KMS-11 (cell line): Measurements from ENCODE around the gene EFCAB11.

Source experiments
- H2AFZ ChIP-seq: fragments of 200-600 bp; sonication (generic); 2 replicates; pipeline ENCODE4 v1.6.1; 2016; ENCODE audit warnings: antibody characterized with exemption, mixed run types, low read depth
- H3K27ac ChIP-seq: fragments of 200-600 bp; sonication (generic); 2 replicates; pipeline ENCODE4 v1.6.1; 2016; ENCODE audit warnings: mild to moderate bottlenecking, mixed run types
- H3K27me3 ChIP-seq: fragments of 200-600 bp; sonication (generic); 2 replicates; pipeline ENCODE4 v1.6.1; 2017; ENCODE audit warnings: mild to moderate bottlenecking, low read depth, mixed run types, moderate library complexity; ENCODE audit not compliant: insufficient read depth
- H3K36me3 ChIP-seq: fragments of 200-600 bp; sonication (generic); 2 replicates; pipeline ENCODE4 v1.6.1; 2017; ENCODE audit warnings: mild to moderate bottlenecking, mixed run types; ENCODE audit not compliant: insufficient read depth
- H3K4me1 ChIP-seq: fragments of 200-600 bp; sonication (generic); 2 replicates; pipeline ENCODE4 v1.6.1; 2016; ENCODE audit warnings: mild to moderate bottlenecking, low read depth, mixed run types; ENCODE audit not compliant: poor library complexity, severe bottlenecking
- H3K4me2 ChIP-seq: fragments of 200-600 bp; sonication (generic); 2 replicates; pipeline ENCODE4 v1.7.0; 2016; ENCODE audit warnings: mild to moderate bottlenecking, mixed run types
- H3K4me3 ChIP-seq: fragments of 200-600 bp; sonication (generic); IDR thresholded peaks from 2 replicates; pipeline ENCODE4 v1.6.1; 2017; ENCODE audit warnings: low read depth, low read length, mixed read lengths; ENCODE audit not compliant: insufficient read depth
- H3K79me2 ChIP-seq: fragments of 200-600 bp; sonication (generic); 2 replicates; pipeline ENCODE4 v1.6.1; 2016; ENCODE audit warnings: low read depth, mixed run types; ENCODE audit not compliant: insufficient read depth
- H3K9ac ChIP-seq: fragments of 200-600 bp; sonication (generic); 2 replicates; pipeline ENCODE4 v1.6.1; 2016; ENCODE audit warnings: mild to moderate bottlenecking, mixed run types
- H4K20me1 ChIP-seq: fragments of 200-600 bp; sonication (generic); 2 replicates; pipeline ENCODE4 v1.6.1; 2016; ENCODE audit warnings: mild to moderate bottlenecking, mixed run types; ENCODE audit not compliant: insufficient read depth
- TF ChIP-seq, protein P1 (sequence below): fragments of 200-600 bp; sonication (generic); conservative IDR thresholded peaks from 2 replicates; pipeline ENCODE4 v1.6.1; 2017; ENCODE audit warnings: low read depth, mild to moderate bottlenecking, antibody characterized with exemption, low read length, moderate library complexity, mixed read lengths

EFCAB11 gene

DNA sequence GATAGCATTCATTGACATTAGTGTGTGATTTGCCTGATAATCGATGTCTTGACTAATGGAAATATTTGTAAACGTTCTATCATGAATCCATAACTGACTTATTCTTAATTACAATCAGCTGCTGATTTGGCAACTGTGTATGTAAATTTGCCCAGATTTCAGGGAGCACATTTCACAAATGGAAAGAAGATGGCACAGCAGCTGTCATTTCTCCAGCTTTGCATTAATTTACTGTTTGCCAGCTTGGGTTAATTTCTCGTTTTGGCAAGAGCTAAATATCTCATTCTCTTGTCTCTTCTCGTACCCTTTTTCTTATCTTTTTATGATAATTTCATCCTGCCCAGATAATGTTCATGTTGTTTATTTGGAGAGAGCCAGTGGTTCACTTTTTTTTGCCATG lies 24.1 kb upstream of the EFCAB11 start:
- Histone ChIP-seq H3K36me3 (no peaks in the 10 kb centered on the region), H4K20me1 (no peaks in the 10 kb centered on the region), H3K4me3 (no peak overlapping the region)

DNA sequence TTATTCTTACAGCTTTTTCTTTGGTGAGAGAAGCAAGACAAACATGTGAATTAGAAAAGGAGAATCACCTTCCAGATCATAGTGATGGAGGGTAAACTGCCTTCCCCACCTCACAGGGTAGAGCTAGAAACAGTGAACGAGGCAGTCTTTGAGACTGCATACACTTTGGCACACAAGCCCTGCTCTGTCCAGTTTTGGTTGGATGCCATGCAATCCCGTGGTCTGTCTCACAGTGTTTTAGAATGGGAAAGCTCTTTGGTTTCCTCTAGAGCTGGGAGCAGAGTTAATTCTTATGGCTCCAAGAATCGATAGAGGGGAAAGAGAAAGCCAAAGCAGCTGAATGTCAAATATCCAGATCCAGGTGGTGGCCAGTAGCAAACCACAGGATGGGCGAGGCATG lies 23.1 kb upstream of the EFCAB11 start:
- no peak overlapping the region for H3K9ac ChIP-seq
- no peak overlapping the region for H2AFZ ChIP-seq
- H3K36me3 ChIP-seq: no peaks in the 10 kb centered on the region
- no peaks in the 10 kb centered on the region for H4K20me1 ChIP-seq
- TF ChIP-seq, protein P1, sequence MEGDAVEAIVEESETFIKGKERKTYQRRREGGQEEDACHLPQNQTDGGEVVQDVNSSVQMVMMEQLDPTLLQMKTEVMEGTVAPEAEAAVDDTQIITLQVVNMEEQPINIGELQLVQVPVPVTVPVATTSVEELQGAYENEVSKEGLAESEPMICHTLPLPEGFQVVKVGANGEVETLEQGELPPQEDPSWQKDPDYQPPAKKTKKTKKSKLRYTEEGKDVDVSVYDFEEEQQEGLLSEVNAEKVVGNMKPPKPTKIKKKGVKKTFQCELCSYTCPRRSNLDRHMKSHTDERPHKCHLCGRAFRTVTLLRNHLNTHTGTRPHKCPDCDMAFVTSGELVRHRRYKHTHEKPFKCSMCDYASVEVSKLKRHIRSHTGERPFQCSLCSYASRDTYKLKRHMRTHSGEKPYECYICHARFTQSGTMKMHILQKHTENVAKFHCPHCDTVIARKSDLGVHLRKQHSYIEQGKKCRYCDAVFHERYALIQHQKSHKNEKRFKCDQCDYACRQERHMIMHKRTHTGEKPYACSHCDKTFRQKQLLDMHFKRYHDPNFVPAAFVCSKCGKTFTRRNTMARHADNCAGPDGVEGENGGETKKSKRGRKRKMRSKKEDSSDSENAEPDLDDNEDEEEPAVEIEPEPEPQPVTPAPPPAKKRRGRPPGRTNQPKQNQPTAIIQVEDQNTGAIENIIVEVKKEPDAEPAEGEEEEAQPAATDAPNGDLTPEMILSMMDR: no peak
- no peaks in the 10 kb centered on the region for H3K79me2 ChIP-seq
- H3K27ac ChIP-seq: no peak overlapping the region
- H3K27me3 ChIP-seq: no peaks in the 10 kb centered on the region
- peaks cover 8% of the 10 kb centered on the region for H3K4me1 ChIP-seq
- no peak overlapping the region for H3K4me2 ChIP-seq
- no peak overlapping the region for H3K4me3 ChIP-seq

More for the DNA sequence above, 24.1 kb upstream of the EFCAB11 start:
- TF ChIP-seq, protein P1: no peak
- H3K79me2 ChIP-seq: no peaks in the 10 kb centered on the region
- no peak overlapping the region for H2AFZ ChIP-seq
- no peaks in the 10 kb centered on the region for H3K27me3 ChIP-seq
- no peak overlapping the region for H3K9ac ChIP-seq
- peaks cover 18% of the 10 kb centered on the region for H3K4me1 ChIP-seq
- H3K27ac ChIP-seq: no peak overlapping the region
- H3K4me2 ChIP-seq: no peak overlapping the region

DNA sequence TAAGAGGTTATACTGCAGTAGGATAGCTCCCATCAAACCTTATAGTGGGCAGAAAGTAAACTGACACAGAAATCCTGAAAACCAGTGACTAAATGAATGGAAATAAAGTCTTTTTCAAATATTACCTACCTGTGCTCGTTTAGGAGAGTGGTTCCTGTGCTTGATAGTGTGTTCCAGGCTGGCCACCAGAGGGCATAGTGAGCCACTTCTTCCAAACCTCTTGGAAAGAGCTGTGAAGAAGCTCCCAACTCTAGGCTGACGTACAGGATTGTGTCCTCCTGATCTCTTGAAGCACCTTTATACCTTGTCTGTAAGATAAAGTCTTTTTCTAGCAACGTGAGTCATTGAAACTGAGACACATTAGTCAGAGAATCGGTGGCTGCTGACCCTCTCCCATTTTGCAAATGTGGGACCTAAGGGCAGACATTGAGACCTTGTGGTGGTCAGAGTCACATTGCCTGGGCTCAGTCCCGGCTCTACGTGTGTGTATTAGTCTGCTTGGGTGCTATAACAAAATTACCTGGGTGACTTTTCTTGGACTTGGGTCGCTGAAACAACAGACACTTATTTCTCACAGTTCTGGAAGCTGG lies 18.8 kb upstream of the EFCAB11 start:
- Histone ChIP-seq H3K4me1 (no peaks in the 10 kb centered on the region), H2AFZ (no peak overlapping the region), H3K9ac (no peak overlapping the region), H3K27ac (no peak overlapping the region), H3K79me2 (no peaks in the 10 kb centered on the region), H3K4me2 (no peak overlapping the region), H3K4me3 (no peak overlapping the region), H3K27me3 (no peaks in the 10 kb centered on the region), H4K20me1 (no peaks in the 10 kb centered on the region), H3K36me3 (no peaks in the 10 kb centered on the region)
- TF ChIP-seq, protein P1: peak; percentile 81

DNA sequence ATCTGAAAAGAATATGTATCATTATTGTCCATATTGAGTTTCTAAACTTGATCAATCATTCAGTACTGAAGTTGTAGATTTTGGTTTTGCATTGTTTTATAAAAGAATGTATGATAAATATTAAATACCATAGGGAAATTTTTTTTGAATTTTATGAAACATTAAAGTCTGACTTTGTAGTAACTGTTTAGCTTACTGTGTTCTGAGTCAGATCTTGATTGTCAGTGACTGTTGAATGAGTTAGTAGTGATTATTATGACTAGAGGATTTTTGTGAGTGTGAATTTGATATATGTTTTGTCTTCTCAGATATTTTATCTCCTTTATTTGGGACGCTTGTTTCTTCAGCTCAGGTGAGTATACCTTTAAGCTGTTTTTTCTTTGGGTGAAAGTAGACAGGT lies 11.3 kb upstream of the EFCAB11 start:
- no peak overlapping the region for H3K4me2 ChIP-seq
- H3K36me3 ChIP-seq: no peaks in the 10 kb centered on the region
- H3K79me2 ChIP-seq: no peaks in the 10 kb centered on the region
- no peaks in the 10 kb centered on the region for H3K27me3 ChIP-seq
- TF ChIP-seq, protein P1: no peak
- no peak overlapping the region for H3K9ac ChIP-seq
- H2AFZ ChIP-seq: no peak overlapping the region
- H3K4me3 ChIP-seq: no peak overlapping the region
- H3K4me1 ChIP-seq: peaks cover 3% of the 10 kb centered on the region
- H4K20me1 ChIP-seq: no peaks in the 10 kb centered on the region
- H3K27ac ChIP-seq: no peak overlapping the region
